GM15510 (cell line): ENCODE measurements around the gene SEMA3B.

Source experiments
- POLR2A ChIP-seq: IDR thresholded peaks from 3 replicates; pipeline ENCODE4 v1.6.1; 2011; ENCODE audit warnings: borderline replicate concordance; ENCODE audit not compliant: insufficient read length; ENCODE audit errors: extremely low read depth

Gene SEMA3B

DNA sequence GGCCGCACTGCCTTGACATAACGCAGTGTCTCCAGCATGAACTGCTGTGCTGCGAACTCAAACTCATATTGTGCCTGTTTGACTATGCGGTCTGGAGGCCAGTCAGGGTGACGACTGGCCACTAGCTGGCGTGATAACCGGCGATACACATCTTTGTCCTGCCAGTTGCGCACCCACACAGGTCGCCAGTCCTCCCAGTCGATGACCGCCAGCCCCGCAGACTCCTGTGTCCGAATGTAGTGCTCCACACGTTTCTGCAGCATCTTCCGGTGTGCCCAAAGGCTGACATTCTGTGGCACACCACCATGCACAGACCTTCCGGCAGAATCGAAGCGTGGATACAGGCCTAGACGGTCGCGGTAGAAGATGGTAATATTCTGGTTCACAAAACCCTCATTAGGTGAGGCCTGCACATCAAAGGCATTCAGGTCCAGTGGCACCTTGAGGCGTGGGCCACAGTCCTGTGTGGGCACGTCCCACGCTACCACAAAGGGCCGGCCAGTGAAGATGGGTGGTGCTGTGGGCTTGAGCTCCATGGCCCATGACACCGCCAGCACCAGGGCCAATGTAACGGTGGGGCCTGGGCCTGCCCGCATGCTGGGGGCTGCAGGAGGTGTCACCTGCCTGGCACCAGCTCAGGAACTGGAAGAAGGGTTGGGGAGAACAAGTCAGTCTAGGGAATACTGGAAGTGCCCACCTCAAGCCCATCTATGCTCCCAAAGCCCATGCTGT is 51.1 kb downstream of the SEMA3B start:
- TF ChIP-seq POLR2A: no peak

GRCh38 chr3:50320853-50321335 is 51.9 kb downstream of the SEMA3B start:
- no peak for TF ChIP-seq POLR2A

- TF ChIP-seq POLR2A: peak; percentile 72
Measured at GRCh38 chr3:50321336-50322114, 52.6 kb downstream of the SEMA3B start.

DNA sequence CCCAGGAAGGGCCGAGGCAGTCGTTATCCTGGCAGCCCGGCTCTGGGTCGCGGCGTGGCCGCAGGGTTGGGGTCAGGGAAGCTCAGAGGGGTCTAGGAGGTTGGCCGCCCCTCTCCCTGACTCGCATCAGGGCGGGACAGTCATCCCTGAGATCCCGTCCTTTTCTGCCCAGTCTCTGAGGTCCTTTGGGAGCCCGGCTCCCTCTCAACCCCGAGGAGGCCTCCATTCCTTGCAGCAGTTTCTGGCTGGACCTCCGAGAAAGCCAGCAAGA is 53.1 kb downstream of the SEMA3B start:
- no peak for TF ChIP-seq POLR2A

DNA sequence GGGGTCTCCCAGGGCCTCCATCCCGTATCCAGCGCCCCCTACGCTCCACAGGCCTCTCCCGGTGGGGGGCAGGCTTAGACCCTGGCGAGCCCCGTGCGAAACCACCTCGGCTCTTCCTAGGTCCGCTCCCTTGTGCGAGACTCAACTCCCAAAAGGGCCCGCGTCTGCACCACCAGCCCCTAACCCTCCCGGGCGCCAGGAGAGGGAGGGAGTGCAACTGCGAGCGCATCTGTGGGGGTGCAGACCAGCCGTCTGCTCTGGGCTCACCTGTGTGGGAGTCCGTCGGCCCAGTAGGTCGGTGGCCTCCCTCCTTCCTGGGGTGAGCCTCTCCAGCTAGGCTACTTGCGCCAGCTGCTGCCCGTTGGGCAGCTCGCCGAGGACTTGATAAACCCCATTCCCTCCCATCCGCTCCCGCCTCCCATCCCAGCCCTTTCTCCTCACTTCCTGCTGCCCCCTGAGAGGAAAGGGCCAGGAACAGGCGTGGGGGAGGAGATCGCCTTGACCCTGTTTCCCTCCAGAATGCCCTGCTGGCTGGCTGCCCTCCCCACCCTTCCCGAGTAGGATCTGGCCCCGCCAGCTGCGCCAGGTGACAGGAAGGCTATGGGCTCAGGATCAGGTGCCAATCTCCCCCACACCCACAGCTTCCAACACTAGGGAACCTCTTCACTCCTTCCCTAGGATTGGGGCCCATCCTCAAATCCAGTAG is 53.6 kb downstream of the SEMA3B start, which contains the start of gene HYAL2:
Gene HYAL2 (minus strand): TSS at position 360 of the 706 bp plus-strand sequence. CDS start 2,256 bp downstream, outside the sequence.
- TF ChIP-seq POLR2A: no peak

DNA sequence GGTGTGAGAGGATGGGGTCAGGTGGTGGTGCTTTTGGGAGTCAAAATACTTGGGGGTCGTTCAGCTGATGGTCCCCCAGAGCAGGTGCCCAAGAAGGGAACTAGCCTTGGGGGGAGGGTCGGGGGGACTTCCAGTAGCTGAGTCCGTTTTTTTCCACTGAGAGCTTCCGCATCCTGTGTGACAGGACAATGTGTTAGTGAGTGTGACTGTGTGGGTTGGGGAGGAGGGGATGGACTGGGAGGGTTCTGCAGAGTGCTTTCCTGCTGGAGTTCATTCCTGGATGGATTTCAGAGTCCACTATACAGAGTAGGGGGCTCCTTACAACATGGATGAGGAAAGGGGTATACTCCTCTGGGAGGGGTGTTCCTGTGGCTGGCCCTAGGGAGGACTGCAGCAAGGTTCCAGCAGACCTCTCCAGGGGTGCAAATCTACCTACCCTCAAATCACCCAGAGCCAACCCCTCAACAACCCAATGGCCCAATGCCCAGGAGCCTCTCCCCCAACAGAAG is 54.2 kb downstream of the SEMA3B start:
- no peak for TF ChIP-seq POLR2A

GRCh38 chr3:50323614-50324199 is 54.8 kb downstream of the SEMA3B start:
- TF ChIP-seq POLR2A: no peak

DNA sequence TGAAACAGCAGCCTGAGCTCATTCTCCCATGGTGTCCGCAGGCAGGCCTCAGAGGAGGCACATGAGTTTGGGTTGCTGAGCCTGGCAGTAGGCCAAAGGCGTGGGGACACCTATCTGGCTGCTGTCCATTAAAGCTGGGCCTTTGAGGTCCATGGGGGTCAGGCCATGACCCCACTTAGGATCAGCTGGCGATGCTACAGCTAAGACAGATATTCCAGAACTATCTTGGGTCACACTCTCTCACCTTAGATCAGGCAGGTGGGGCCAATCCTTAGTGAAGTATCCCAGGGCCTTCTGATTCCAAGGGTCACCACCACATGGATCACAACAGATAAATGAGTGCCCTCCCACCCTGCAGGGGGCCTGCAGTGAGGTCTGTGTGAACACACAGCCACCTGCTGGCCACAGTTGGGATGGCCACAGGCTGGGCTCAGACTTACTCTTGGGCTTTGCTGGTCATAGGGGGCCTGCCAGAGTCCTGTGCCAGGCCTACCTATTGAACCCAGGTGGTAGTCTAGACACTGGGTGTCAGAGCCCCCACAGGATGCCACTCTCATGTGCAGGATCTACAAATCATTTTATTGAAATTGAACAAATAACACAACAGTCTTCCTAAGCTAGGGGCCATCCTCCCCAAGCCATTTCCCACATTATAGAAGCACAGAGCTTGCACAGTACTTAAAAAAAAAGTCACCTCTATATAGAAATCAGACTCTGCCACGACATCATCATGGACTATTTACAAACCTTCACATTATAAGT is 55.6 kb downstream of the SEMA3B start:
- no peak for TF ChIP-seq POLR2A

GRCh38 chr3:50325113-50325480 is 56.1 kb downstream of the SEMA3B start:
- no peak for TF ChIP-seq POLR2A

- TF ChIP-seq POLR2A: no peak
Measured at GRCh38 chr3:50325497-50326181, 56.7 kb downstream of the SEMA3B start.

GRCh38 chr3:50326182-50326541 is 57.2 kb downstream of the SEMA3B start:
- TF ChIP-seq POLR2A: no peak

- no peak for TF ChIP-seq POLR2A
Measured at GRCh38 chr3:50327129-50327528, 58.2 kb downstream of the SEMA3B start.
